IMR-90 (cell line): ENCODE data around the gene CEL. TPM values are rescaled to one million over a fixed set of nuclear protein-coding genes. Genes with fewer than 3 reads are reported as not detected.

Experiments
- ATAC-seq: fragments of 200-7000 bp; cut with Tn5 transposase; 2 replicates; pipeline ENCODE4 v1.9.1; 2020; ENCODE audit warnings: low read depth, mild to moderate bottlenecking, moderate library complexity
- BruUV-seq: library from RNA; stranded (reverse); fragments of 400-500 nt; replicated peaks from 2 replicates; lab custom pipeline; 2021; lab: Mats Ljungman, UMichigan
- CTCF ChIA-PET: fragments of 300-600 bp; formaldehyde crosslinking; extraction: SDS; loops from one replicate; lab custom pipeline; 2021; ENCODE audit warnings: antibody characterized with exemption; lab: Yijun Ruan, JAX
- POLR2A ChIA-PET: fragments of 300-600 bp; sonication (Branson Sonifier 250); formaldehyde crosslinking; loops from one replicate; lab custom pipeline; 2022; ENCODE audit warnings: antibody characterized with exemption; ENCODE audit not compliant: unreplicated experiment; lab: Charles Lee
- DNase-seq: peaks from one replicate; pipeline ENCODE4 v3.0.0; 2013
- H2AFZ ChIP-seq: replicated peaks from 2 replicates; pipeline ENCODE3; 2013; ENCODE audit warnings: low read length, mild to moderate bottlenecking; ENCODE audit not compliant: poor library complexity
- H2AK5ac ChIP-seq: 2 replicates; pipeline ENCODE4 v1.6.1; 2013; ENCODE audit warnings: low read depth, low read length, inconsistent platforms
- H2AK9ac ChIP-seq: replicated peaks from 2 replicates; pipeline ENCODE3; 2013; ENCODE audit warnings: mild to moderate bottlenecking, low read depth, low read length, moderate library complexity; ENCODE audit not compliant: poor library complexity
- H2BK120ac ChIP-seq: 2 replicates; pipeline ENCODE4 v1.6.1; 2013; ENCODE audit warnings: low read depth, low read length, inconsistent platforms
- H2BK15ac ChIP-seq: 3 replicates; pipeline ENCODE4 v1.6.1; 2013; ENCODE audit warnings: low read depth, low read length, inconsistent platforms
- H2BK20ac ChIP-seq: 2 replicates; pipeline ENCODE4 v1.6.1; 2013; ENCODE audit warnings: low read depth, mild to moderate bottlenecking, inconsistent platforms, low read length, moderate library complexity
- H2BK5ac ChIP-seq: 2 replicates; pipeline ENCODE4 v1.6.1; 2013; ENCODE audit warnings: mild to moderate bottlenecking, low read depth, low read length, inconsistent platforms; ENCODE audit not compliant: poor library complexity, severe bottlenecking
- H3K14ac ChIP-seq: replicated peaks from 2 replicates; pipeline ENCODE4 v1.6.1; 2013; ENCODE audit warnings: low read depth, low read length, inconsistent platforms
- H3K18ac ChIP-seq: 2 replicates; pipeline ENCODE4 v1.6.1; 2013; ENCODE audit warnings: low read depth, low read length, control low read depth
- H3K23ac ChIP-seq: 2 replicates; pipeline ENCODE4 v1.6.1; 2013; ENCODE audit warnings: low read depth, low read length, inconsistent platforms
- H3K27ac ChIP-seq: 2 replicates; pipeline ENCODE4 v1.5.1; 2013; ENCODE audit warnings: mild to moderate bottlenecking, control low read depth, low read length; ENCODE audit not compliant: insufficient read depth
- H3K27me3 ChIP-seq: 2 replicates; pipeline ENCODE4 v1.6.1; 2013; ENCODE audit warnings: low read length; ENCODE audit not compliant: control insufficient read depth, insufficient read depth
- H3K36me3 ChIP-seq: 2 replicates; pipeline ENCODE4 v1.6.1; 2013; ENCODE audit warnings: low read length, mixed read lengths; ENCODE audit not compliant: control insufficient read depth, insufficient read depth
- H3K4ac ChIP-seq: 2 replicates; pipeline ENCODE4 v1.6.1; 2013; ENCODE audit warnings: low read depth, low read length, inconsistent platforms
- H3K4me1 ChIP-seq: 2 replicates; pipeline ENCODE4 v1.6.1; 2013; ENCODE audit warnings: low read length, mixed read lengths; ENCODE audit not compliant: control insufficient read depth, insufficient read depth
- H3K4me2 ChIP-seq: 2 replicates; pipeline ENCODE4 v1.6.1; 2013; ENCODE audit warnings: low read depth, mild to moderate bottlenecking, control low read depth, low read length, moderate library complexity
- H3K4me3 ChIP-seq: 2 replicates; pipeline ENCODE4 v1.5.1; 2013; ENCODE audit warnings: low read depth, mild to moderate bottlenecking, control low read depth, low read length, moderate library complexity; ENCODE audit not compliant: insufficient read depth
- H3K56ac ChIP-seq: 2 replicates; pipeline ENCODE4 v1.6.1; 2013; ENCODE audit warnings: low read length, inconsistent platforms; ENCODE audit not compliant: insufficient read depth; ENCODE audit errors: extremely low read depth
- H3K79me1 ChIP-seq, 2 experiments: 2 replicates each; pipeline ENCODE4 v1.6.1; 2013; ENCODE audit warnings: low read length in 2 of 2, inconsistent platforms in 1 of 2, low read depth in 1 of 2
- H3K9ac ChIP-seq: 2 replicates; pipeline ENCODE4 v1.6.1; 2013; ENCODE audit warnings: low read depth, low read length, control low read depth
- H3K9me1 ChIP-seq: 2 replicates; pipeline ENCODE4 v1.6.1; 2013; ENCODE audit warnings: low read length, inconsistent platforms; ENCODE audit not compliant: insufficient read depth
- H3K9me3 ChIP-seq: 2 replicates; pipeline ENCODE4 v1.6.1; 2013; ENCODE audit warnings: low read length; ENCODE audit not compliant: control insufficient read depth, insufficient read depth
- H4K20me1 ChIP-seq: 2 replicates; pipeline ENCODE4 v1.6.1; 2013; ENCODE audit warnings: low read length, inconsistent platforms; ENCODE audit not compliant: insufficient read depth
- H4K5ac ChIP-seq: 2 replicates; pipeline ENCODE4 v1.6.1; 2013; ENCODE audit warnings: mild to moderate bottlenecking, low read depth, low read length, control low read depth
- H4K8ac ChIP-seq, 2 experiments: 2 replicates each; pipeline ENCODE4 v1.6.1; 2013; ENCODE audit warnings: low read depth in 2 of 2, low read length in 2 of 2, control low read depth in 1 of 2, inconsistent platforms in 1 of 2
- H4K91ac ChIP-seq: 2 replicates; pipeline ENCODE4 v1.6.1; 2013; ENCODE audit warnings: low read depth, low read length, inconsistent platforms; ENCODE audit not compliant: insufficient read depth
- BHLHE40 ChIP-seq: fragments of 150-350 bp; IDR thresholded peaks from 2 replicates; pipeline ENCODE4 v1.6.1; 2016; ENCODE audit warnings: mild to moderate bottlenecking, low read depth, low read length
- CEBPB ChIP-seq: IDR thresholded peaks from 2 replicates; pipeline ENCODE4 v1.6.1; 2012; ENCODE audit warnings: low read depth, low read length, improper control_type of control experiment
- MAFK ChIP-seq: IDR thresholded peaks from 2 replicates; pipeline ENCODE4 v1.6.1; 2012; ENCODE audit warnings: low read depth, low read length, improper control_type of control experiment
- MXI1 ChIP-seq: IDR thresholded peaks from 2 replicates; pipeline ENCODE4 v1.6.1; 2012; ENCODE audit warnings: low read depth, mild to moderate bottlenecking, low read length, moderate library complexity, borderline replicate concordance
- POLR2A ChIP-seq: IDR thresholded peaks from 2 replicates; pipeline ENCODE4 v1.6.1; 2012; ENCODE audit warnings: mild to moderate bottlenecking, low read depth, low read length
- RAD21 ChIP-seq: IDR thresholded peaks from 2 replicates; pipeline ENCODE4 v1.6.1; 2012; ENCODE audit warnings: low read length, improper control_type of control experiment
- RFX5 ChIP-seq: IDR thresholded peaks from 2 replicates; pipeline ENCODE4 v1.8.0; 2012; ENCODE audit warnings: low read depth, mild to moderate bottlenecking, low read length, moderate library complexity
- SMC3 ChIP-seq: fragments of 150-350 bp; IDR thresholded peaks from 2 replicates; pipeline ENCODE4 v1.6.1; 2016; ENCODE audit warnings: low read depth, mild to moderate bottlenecking, antibody characterized with exemption, low read length, moderate library complexity
- WGBS, 2 experiments: methylation state at CpG; one replicate each; pipeline versions ENCODE4 v1.1.5 to v1.1.7; 2013; ENCODE audit warnings: missing lambda C conversion rate in 2 of 2; ENCODE audit not compliant: insufficient read length in 1 of 2; ENCODE audit errors: extremely low coverage in 2 of 2; 5-methylcytosine and 5-hydroxymethylcytosine counted together
- dilution Hi-C: fragments of 300-500 bp; cut with HindIII; formaldehyde crosslinking; loops from one replicate; pipeline ENCODE4 v1.14.3; 2018; ENCODE audit warnings: low sequenced_read_pairs; ENCODE audit not compliant: unreplicated experiment
- in situ Hi-C: fragments of 300-500 bp; cut with MboI; formaldehyde crosslinking; loops from 3 replicates; pipeline ENCODE4 v1.14.3; 2019; ENCODE audit warnings: low sequenced_read_pairs, inconsistent platforms, mixed read lengths
- intact Hi-C: fragments of 100-400 bp; cut with micrococcal nuclease; formaldehyde crosslinking; loops from 2 replicates; pipeline ENCODE4 v1.10.0; 2022
- polyA plus RNA-seq, 3 experiments: library from polyadenylated mRNA; depleted of rRNA; stranded (reverse); fragments of >200 nt; gene quantifications; 2 replicates each; pipeline ENCODE4 v1.2.3, GENCODE V29; 2012; ENCODE audit warnings: low replicate concordance in 1 of 3
- total RNA-seq: library from RNA; depleted of rRNA; stranded (reverse); fragments of >200 nt; gene quantifications from 2 replicates; pipeline ENCODE4 v1.2.3, GENCODE V29; 2012
- TF ChIP-seq, protein P1 (sequence below): fragments of 150-350 bp; IDR thresholded peaks from 2 replicates; pipeline ENCODE4 v1.6.1; 2016; ENCODE audit warnings: low read depth, mild to moderate bottlenecking, low read length, moderate library complexity, borderline replicate concordance
- TF ChIP-seq, protein P2 (sequence below): conservative IDR thresholded peaks from 2 replicates; pipeline ENCODE4 v1.5.1; 2012; ENCODE audit warnings: mild to moderate bottlenecking, low read depth, low read length, improper control_type of control experiment
- TF ChIP-seq, protein P3 (sequence below): fragments of 150-350 bp; IDR thresholded peaks from 2 replicates; pipeline ENCODE4 v1.6.1; 2017; ENCODE audit warnings: mild to moderate bottlenecking, antibody characterized with exemption, low read length, low read depth

CEL gene
- total and polyA plus RNA-seq, 2 of the 4 experiments (the other 2 are of a cell fraction), result under 0.01 to 0.75 TPM

GRCh38 chr9:133088756-133089155 is 27.0 kb downstream of the CEL start:
- no peak overlapping the region for H2BK120ac ChIP-seq
- no peak for DNase-seq
- H3K23ac ChIP-seq, result no peak overlapping the region
- H3K36me3 ChIP-seq, result no peaks in the 10 kb centered on the region
- no peak overlapping the region for H2AK9ac ChIP-seq
- 92% methylated on average over 4 of the region's 7 CpGs; no CpG with 5 or more reads in 1 of the 2 experiments for WGBS, 2 experiments
- no peak overlapping the region for H2BK5ac ChIP-seq
- no peak for TF ChIP-seq MXI1
- TF ChIP-seq RAD21, result no peak
- TF ChIP-seq, protein P1, sequence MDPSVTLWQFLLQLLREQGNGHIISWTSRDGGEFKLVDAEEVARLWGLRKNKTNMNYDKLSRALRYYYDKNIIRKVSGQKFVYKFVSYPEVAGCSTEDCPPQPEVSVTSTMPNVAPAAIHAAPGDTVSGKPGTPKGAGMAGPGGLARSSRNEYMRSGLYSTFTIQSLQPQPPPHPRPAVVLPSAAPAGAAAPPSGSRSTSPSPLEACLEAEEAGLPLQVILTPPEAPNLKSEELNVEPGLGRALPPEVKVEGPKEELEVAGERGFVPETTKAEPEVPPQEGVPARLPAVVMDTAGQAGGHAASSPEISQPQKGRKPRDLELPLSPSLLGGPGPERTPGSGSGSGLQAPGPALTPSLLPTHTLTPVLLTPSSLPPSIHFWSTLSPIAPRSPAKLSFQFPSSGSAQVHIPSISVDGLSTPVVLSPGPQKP, result no peak
- TF ChIP-seq, protein P2, sequence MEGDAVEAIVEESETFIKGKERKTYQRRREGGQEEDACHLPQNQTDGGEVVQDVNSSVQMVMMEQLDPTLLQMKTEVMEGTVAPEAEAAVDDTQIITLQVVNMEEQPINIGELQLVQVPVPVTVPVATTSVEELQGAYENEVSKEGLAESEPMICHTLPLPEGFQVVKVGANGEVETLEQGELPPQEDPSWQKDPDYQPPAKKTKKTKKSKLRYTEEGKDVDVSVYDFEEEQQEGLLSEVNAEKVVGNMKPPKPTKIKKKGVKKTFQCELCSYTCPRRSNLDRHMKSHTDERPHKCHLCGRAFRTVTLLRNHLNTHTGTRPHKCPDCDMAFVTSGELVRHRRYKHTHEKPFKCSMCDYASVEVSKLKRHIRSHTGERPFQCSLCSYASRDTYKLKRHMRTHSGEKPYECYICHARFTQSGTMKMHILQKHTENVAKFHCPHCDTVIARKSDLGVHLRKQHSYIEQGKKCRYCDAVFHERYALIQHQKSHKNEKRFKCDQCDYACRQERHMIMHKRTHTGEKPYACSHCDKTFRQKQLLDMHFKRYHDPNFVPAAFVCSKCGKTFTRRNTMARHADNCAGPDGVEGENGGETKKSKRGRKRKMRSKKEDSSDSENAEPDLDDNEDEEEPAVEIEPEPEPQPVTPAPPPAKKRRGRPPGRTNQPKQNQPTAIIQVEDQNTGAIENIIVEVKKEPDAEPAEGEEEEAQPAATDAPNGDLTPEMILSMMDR, result no peak
- TF ChIP-seq POLR2A, result no peak
- TF ChIP-seq SMC3, result no peak
- TF ChIP-seq RFX5, result no peak
- no peak for TF ChIP-seq BHLHE40
- TF ChIP-seq CEBPB, result no peak
- TF ChIP-seq MAFK, result no peak
- TF ChIP-seq, protein P3, sequence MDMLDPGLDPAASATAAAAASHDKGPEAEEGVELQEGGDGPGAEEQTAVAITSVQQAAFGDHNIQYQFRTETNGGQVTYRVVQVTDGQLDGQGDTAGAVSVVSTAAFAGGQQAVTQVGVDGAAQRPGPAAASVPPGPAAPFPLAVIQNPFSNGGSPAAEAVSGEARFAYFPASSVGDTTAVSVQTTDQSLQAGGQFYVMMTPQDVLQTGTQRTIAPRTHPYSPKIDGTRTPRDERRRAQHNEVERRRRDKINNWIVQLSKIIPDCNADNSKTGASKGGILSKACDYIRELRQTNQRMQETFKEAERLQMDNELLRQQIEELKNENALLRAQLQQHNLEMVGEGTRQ, result no peak
- dilution Hi-C loops (no loop called here), in situ Hi-C loops (no loop called here), intact Hi-C loops (no loop called here)
- no peak overlapping the region for H3K27ac ChIP-seq
- H3K9me1 ChIP-seq, result no peaks in the 10 kb centered on the region
- H3K79me1 ChIP-seq, result no peaks in the 10 kb centered on the region
- no peaks in the 10 kb centered on the region for H3K9me3 ChIP-seq
- H3K9ac ChIP-seq, result no peak overlapping the region
- no peak overlapping the region for H2BK20ac ChIP-seq
- no peak overlapping the region for H4K5ac ChIP-seq
- no peak overlapping the region for H4K8ac ChIP-seq
- no peak overlapping the region for H3K4me2 ChIP-seq
- H3K4me3 ChIP-seq, result no peak overlapping the region
- H3K56ac ChIP-seq, result no peak overlapping the region
- H2AFZ ChIP-seq, result no peak overlapping the region
- no peaks in the 10 kb centered on the region for H4K20me1 ChIP-seq
- no TSS peak for BruUV-seq
- H2AK5ac ChIP-seq, result no peak overlapping the region
- H4K91ac ChIP-seq, result no peak overlapping the region
- H2BK15ac ChIP-seq, result no peak overlapping the region
- POLR2A ChIA-PET, result no interaction called here
- H3K4me1 ChIP-seq, result no peaks in the 10 kb centered on the region
- no peak for ATAC-seq
- no peak overlapping the region for H3K4ac ChIP-seq
- H3K18ac ChIP-seq, result no peak overlapping the region
- peaks cover 3% of the 10 kb centered on the region; the same call in 1 of the 2 replicates for H3K27me3 ChIP-seq
- CTCF ChIA-PET, result no interaction called here
- no peak overlapping the region for H3K14ac ChIP-seq
